SH-SY5Y (cell line): Measurements from ENCODE around the gene LRRC8C.

ENCODE experiments used
- GATA2 ChIP-seq: IDR thresholded peaks from 2 replicates; pipeline ENCODE4 v1.6.1; 2011; ENCODE audit warnings: mild to moderate bottlenecking, low read depth, low read length
- GATA3 ChIP-seq: IDR thresholded peaks from 2 replicates; pipeline ENCODE4 v1.6.1; 2011; ENCODE audit warnings: low read depth, mild to moderate bottlenecking, low read length, moderate library complexity

DNA sequence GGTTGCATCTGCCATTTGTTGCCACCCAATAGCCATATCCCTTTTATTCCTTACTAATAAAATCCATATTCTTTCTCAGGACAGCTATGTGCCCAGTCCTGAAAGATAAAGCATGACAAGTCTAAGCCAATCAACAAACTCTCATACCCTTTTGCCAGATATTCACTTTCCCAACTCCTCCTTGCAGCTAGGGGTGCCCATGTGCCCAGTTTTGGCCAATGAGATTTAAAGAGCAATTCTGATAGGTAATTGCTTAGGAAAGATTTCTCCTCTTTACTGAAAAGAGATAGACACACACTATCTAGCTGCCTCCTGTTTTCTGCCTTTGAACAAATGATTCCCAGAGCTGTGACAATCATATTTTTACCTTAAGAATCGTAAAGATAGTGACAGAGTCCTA, 132.9 kb downstream of the LRRC8C start:
- TF ChIP-seq GATA2 (no peak), GATA3 (no peak)
